Choroid plexus epithelial cell (primary cell): ENCODE results near the gene LRP10.
A peak's percentile ranks its signal among the peaks of the same experiment; 100 is the strongest.

Source experiments
- DNase-seq: peaks from one replicate; pipeline ENCODE4 v3.0.0-alpha.2; 2010; ENCODE audit warnings: low read depth
- H3K4me3 ChIP-seq: 2 replicates; pipeline ENCODE4 v1.5.1; 2011; ENCODE audit warnings: low read depth, mild to moderate bottlenecking, control low read depth, low read length, moderate library complexity
- CTCF ChIP-seq: conservative IDR thresholded peaks from 2 replicates; pipeline ENCODE4 v1.5.1; 2011; ENCODE audit warnings: low read depth, mild to moderate bottlenecking, control low read depth, inconsistent platforms, low read length, moderate library complexity

The LRP10 gene

GRCh38 chr14:22830443-22831010 lies 41.0 kb upstream of the LRP10 start:
- no peak for TF ChIP-seq CTCF
- H3K4me3 ChIP-seq, result peak overlapping the region; percentile 96
- DNase-seq, result no peak

- no peak for TF ChIP-seq CTCF
- H3K4me3 ChIP-seq, result no peak overlapping the region
- no peak for DNase-seq
Observed at GRCh38 chr14:22835505-22835904, 36.0 kb upstream of the LRP10 start.

GRCh38 chr14:22836301-22837113 lies 35.0 kb upstream of the LRP10 start, which contains the start of gene MMP14:
MMP14 (plus strand) TSS chr14:22836585; CDS start chr14:22836818, 233 bp downstream.
- peak; percentile 94 for DNase-seq
- H3K4me3 ChIP-seq, result peak within 1 kb of the TSS; percentile 97
- TF ChIP-seq CTCF, result peak; percentile 61

- TF ChIP-seq CTCF, result no peak
- H3K4me3 ChIP-seq, result peak overlapping the region; percentile 97
- peak; percentile 57 for DNase-seq
Observed at GRCh38 chr14:22837114-22837749, 34.3 kb upstream of the LRP10 start.

- peak overlapping the region; percentile 97 for H3K4me3 ChIP-seq
- DNase-seq, result peak; percentile 73
- TF ChIP-seq CTCF, result no peak
Observed at GRCh38 chr14:22837750-22838538, 33.6 kb upstream of the LRP10 start.

GRCh38 chr14:22838631-22839041 lies 32.9 kb upstream of the LRP10 start:
- peak overlapping the region; percentile 97 for H3K4me3 ChIP-seq
- no peak for TF ChIP-seq CTCF
- DNase-seq, result peak; percentile 80
